ENCODE measurements around the gene SNX1. TPM values are rescaled to one million over a fixed set of nuclear protein-coding genes. Genes with fewer than 3 reads are reported as not detected.

SNX1 gene
- total RNA-seq, 4 donors from 2014 or later: 65.6 to 122 (median 83.8) TPM

DNA sequence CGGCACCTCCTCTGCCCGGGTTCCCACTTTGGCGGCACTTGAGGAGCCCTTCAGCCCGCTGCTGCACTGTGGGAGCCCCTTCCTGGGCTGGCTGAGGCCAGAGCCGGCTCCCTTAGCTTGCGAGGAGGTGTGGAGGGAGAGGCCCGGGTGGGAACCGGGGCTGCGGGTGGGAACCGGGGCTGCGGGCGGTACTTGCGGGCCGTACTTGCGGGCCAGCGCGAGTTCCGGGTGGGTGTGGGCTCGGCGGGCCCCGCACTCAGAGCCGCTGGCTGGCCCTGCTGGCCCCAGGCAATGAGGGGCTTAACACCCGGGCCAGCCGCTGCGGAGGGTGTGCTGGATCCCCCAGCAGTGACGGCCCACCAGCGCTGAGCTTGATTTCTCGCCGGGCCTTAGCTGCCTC is 35.1 kb upstream of the SNX1 start:
- Histone ChIP-seq H3K9me3 (no peaks in the 10 kb centered on the region), H3K36me3 (no peaks in the 10 kb centered on the region), H3K27ac (no peak overlapping the region), H3K27me3 (no peaks in the 10 kb centered on the region), H3K4me3 (no peak overlapping the region), H3K4me1 (no peaks in the 10 kb centered on the region)
- no peak for DNase-seq
- TF ChIP-seq POLR2A (IDR thresholded peaks at IDR 0.05) (no peak), CTCF (IDR thresholded peaks at IDR 0.05) (no peak)

- no peak for DNase-seq
- TF ChIP-seq POLR2A (IDR thresholded peaks at IDR 0.05): no peak
- Histone ChIP-seq H3K4me1 (peaks cover 0 to under 1% (median 0%) of the 10 kb centered on the region in 4 donors), H3K27me3 (no peaks in the 10 kb centered on the region), H3K36me3 (no peaks in the 10 kb centered on the region), H3K27ac (no peak overlapping the region), H3K4me3 (no peak overlapping the region), H3K9me3 (no peaks in the 10 kb centered on the region)
These were observed 29.3 kb upstream of the SNX1 start for GRCh38 chr15:64066451-64066850.

DNA sequence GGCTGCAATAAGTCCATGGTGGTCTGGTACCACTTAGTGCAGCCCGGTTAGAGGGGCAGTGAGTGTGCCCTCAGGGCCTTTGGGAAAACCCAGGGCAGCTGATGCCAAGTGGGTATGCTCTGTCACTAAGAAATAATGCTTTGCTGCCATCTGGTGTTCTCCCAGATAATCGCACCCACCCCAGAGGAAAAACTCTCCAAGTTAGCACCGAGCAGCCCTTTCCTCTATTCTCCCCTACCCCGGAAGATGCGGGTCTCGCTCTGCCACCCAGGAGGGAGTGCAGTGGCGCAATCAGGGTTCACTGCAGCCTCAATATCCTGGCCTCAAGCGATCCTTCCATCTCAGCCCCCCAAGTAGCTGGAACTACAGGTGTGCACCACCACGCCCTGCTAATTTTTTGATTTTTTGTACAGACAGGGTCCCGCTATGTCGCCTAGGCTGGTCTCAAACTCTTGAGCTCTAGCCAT is 28.2 kb upstream of the SNX1 start:
- DNase-seq: peak; percentile 58 to 87 (median 71)
- H3K27ac ChIP-seq: no peak overlapping the region
- H3K9me3 ChIP-seq: no peaks in the 10 kb centered on the region
- no peak overlapping the region for H3K4me3 ChIP-seq
- no peaks in the 10 kb centered on the region for H3K27me3 ChIP-seq
- peaks cover 0 to 11% (median 0%) of the 10 kb centered on the region in 3 donors for H3K36me3 ChIP-seq
- H3K4me1 ChIP-seq: peaks cover 0 to 10% (median 0%) of the 10 kb centered on the region in 4 donors
- TF ChIP-seq POLR2A (IDR thresholded peaks at IDR 0.05): no peak
- TF ChIP-seq CTCF (IDR thresholded peaks at IDR 0.05): peak; percentile 75 to 88 (median 85)

- H3K4me1 ChIP-seq: peaks cover 0 to 10% (median 0%) of the 10 kb centered on the region in 4 donors
These were observed 27.6 kb upstream of the SNX1 start for GRCh38 chr15:64068133-64068532.

GRCh38 chr15:64070106-64070505 is 25.7 kb upstream of the SNX1 start:
- no peak overlapping the region for H3K4me3 ChIP-seq
- H3K27ac ChIP-seq: peak overlapping the region in 1 of 4 donors; percentile 52
- no peaks in the 10 kb centered on the region for H3K9me3 ChIP-seq
- peaks cover 0 to 15% (median 0%) of the 10 kb centered on the region in 3 donors for H3K36me3 ChIP-seq
- TF ChIP-seq CTCF (IDR thresholded peaks at IDR 0.05): no peak
- no peak for TF ChIP-seq POLR2A (IDR thresholded peaks at IDR 0.05)
- no peak for DNase-seq
- H3K27me3 ChIP-seq: no peaks in the 10 kb centered on the region
- peaks cover 0 to 10% (median 0%) of the 10 kb centered on the region in 4 donors for H3K4me1 ChIP-seq

More at GRCh38 chr15:64068133-64068532, 27.6 kb upstream of the SNX1 start:
- Histone ChIP-seq H3K9me3 (no peaks in the 10 kb centered on the region), H3K36me3 (peaks cover 0 to 15% (median 0%) of the 10 kb centered on the region in 3 donors), H3K4me3 (no peak overlapping the region), H3K27me3 (no peaks in the 10 kb centered on the region), H3K27ac (no peak overlapping the region)
- TF ChIP-seq CTCF (IDR thresholded peaks at IDR 0.05) (no peak), POLR2A (IDR thresholded peaks at IDR 0.05) (no peak)
- DNase-seq: no peak

GRCh38 chr15:64070965-64071851 is 24.6 kb upstream of the SNX1 start:
- TF ChIP-seq CTCF (IDR thresholded peaks at IDR 0.05): no peak
- peak in 1 of 2 donors; percentile 24 for TF ChIP-seq POLR2A (IDR thresholded peaks at IDR 0.05)
- Histone ChIP-seq H3K27me3 (no peaks in the 10 kb centered on the region), H3K36me3 (peaks cover 0 to 15% (median 0%) of the 10 kb centered on the region in 3 donors), H3K9me3 (no peaks in the 10 kb centered on the region), H3K4me1 (peaks cover 0 to 10% (median 0%) of the 10 kb centered on the region in 4 donors), H3K27ac (peak overlapping the region; percentile 4 to 73 (median 44)), H3K4me3 (no peak overlapping the region)
- peak in 2 of 3 donors; percentile 60 to 82 for DNase-seq
